K562 (cell line): ENCODE data around the gene CDC42SE2. TPM values are rescaled to one million over a fixed set of nuclear protein-coding genes. Genes with fewer than 3 reads are reported as not detected.

ENCODE experiments used
- ATAC-seq: fragments of 200-7000 bp; cut with Tn5 transposase; 3 replicates; pipeline ENCODE4 v1.9.1; 2020; ENCODE audit warnings: moderate library complexity
- BruUV-seq: library from RNA; stranded (reverse); fragments of 400-500 nt; replicated peaks from 2 replicates; lab custom pipeline; 2021; lab: Mats Ljungman, UMichigan
- CTCF ChIA-PET: fragments of 300-600 bp; formaldehyde crosslinking; extraction: SDS; loops from one replicate; lab custom pipeline; 2021; ENCODE audit warnings: low intra/inter-chr PET ratio; lab: Yijun Ruan, JAX
- POLR2A ChIA-PET: fragments of 300-600, 350-650 bp; sonication (Branson Sonifier 250); formaldehyde crosslinking; extraction: SDS; loops from one replicate; lab custom pipeline; 2021; ENCODE audit warnings: antibody characterized with exemption, inconsistent platforms; lab: Yijun Ruan, JAX
- DNase-seq, 4 experiments: peaks; one replicate each; pipeline versions ENCODE4 v3.0.0 to v3.0.0-alpha.2; 2011 to 2018; ENCODE audit warnings: low spot score in 3 of 4, mixed read lengths in 3 of 4; ENCODE audit errors: extremely low read depth in 1 of 4
- FAIRE-seq: peaks from 2 replicates; lab custom pipeline; 2011; peaks lifted over from hg19 to GRCh38; lab: Jason Lieb, UNC
- H2AFZ ChIP-seq: 2 replicates; pipeline ENCODE4 v1.6.0; 2011; ENCODE audit warnings: low read depth, low read length, control low read depth, inconsistent platforms
- H3K27ac ChIP-seq: fragments of 200-600 bp; 3 replicates; pipeline ENCODE4 v1.8.0; 2011; ENCODE audit warnings: low read depth, mild to moderate bottlenecking, control low read depth, inconsistent platforms, low read length, moderate library complexity, mixed read lengths; ENCODE audit errors: extremely low read depth
- H3K27me3 ChIP-seq, 2 experiments: fragments of 300-600 bp in 1 of 2; 2 replicates in 1 of 2; 3 replicates in 1 of 2; pipeline versions ENCODE4 v1.6.0 to v1.8.0; 2011; ENCODE audit warnings: inconsistent platforms in 2 of 2, low read length in 2 of 2, mild to moderate bottlenecking in 1 of 2, mixed read lengths in 1 of 2, moderate library complexity in 1 of 2; ENCODE audit not compliant: control insufficient read depth in 2 of 2, insufficient read depth in 2 of 2
- H3K36me3 ChIP-seq: fragments of 300-600 bp; 3 replicates; pipeline ENCODE4 v1.8.0; 2011; ENCODE audit warnings: mild to moderate bottlenecking, low read length, inconsistent platforms; ENCODE audit not compliant: control insufficient read depth, insufficient read depth
- H3K4me1 ChIP-seq, 2 experiments: fragments of 200-600 bp in 1 of 2; replicated peaks in 1 of 2; 2 replicates in 1 of 2; 3 replicates in 1 of 2; pipeline versions ENCODE4 v1.5.1 to v1.8.0; 2011; ENCODE audit warnings: inconsistent platforms in 2 of 2, low read length in 2 of 2, mild to moderate bottlenecking in 1 of 2, mixed read lengths in 1 of 2, moderate library complexity in 1 of 2; ENCODE audit not compliant: control insufficient read depth in 2 of 2, insufficient read depth in 2 of 2
- H3K4me2 ChIP-seq: 2 replicates; pipeline ENCODE4 v1.6.1; 2011; ENCODE audit warnings: low read length, control low read depth, inconsistent platforms, mixed read lengths; ENCODE audit not compliant: insufficient read depth
- H3K4me3 ChIP-seq: fragments of 200-600 bp; sonication (generic), shearing (Covaris generic); 2 replicates; pipeline ENCODE4 v1.5.1; 2016; ENCODE audit warnings: control low read depth, inconsistent platforms
- H3K79me2 ChIP-seq: fragments of 200-600 bp; 3 replicates; pipeline ENCODE4 v1.8.0; 2011; ENCODE audit warnings: low read length, inconsistent platforms; ENCODE audit not compliant: control insufficient read depth, insufficient read depth
- H3K9ac ChIP-seq, 2 experiments: 2 replicates each; pipeline versions ENCODE4 v1.6.0 to v1.6.1; 2011; ENCODE audit warnings: low read depth in 2 of 2, low read length in 2 of 2, control low read depth in 1 of 2, inconsistent platforms in 1 of 2, mild to moderate bottlenecking in 1 of 2, mixed read lengths in 1 of 2; ENCODE audit not compliant: insufficient read depth in 1 of 2
- H3K9me1 ChIP-seq: one replicate; pipeline ENCODE4 v1.6.0; 2011; ENCODE audit warnings: inconsistent platforms, mild to moderate bottlenecking, low read length, moderate library complexity; ENCODE audit not compliant: control insufficient read depth, insufficient read depth
- H3K9me3 ChIP-seq: replicated peaks from 2 replicates; pipeline ENCODE4 v1.5.1; 2011; ENCODE audit warnings: low read depth, low read length, inconsistent platforms; ENCODE audit not compliant: control insufficient read depth, insufficient read depth
- H4K20me1 ChIP-seq: replicated peaks from 2 replicates; pipeline ENCODE4 v1.6.1; 2011; ENCODE audit warnings: low read length, inconsistent platforms, mixed read lengths; ENCODE audit not compliant: control insufficient read depth, insufficient read depth
- BRD4 ChIP-seq: fragments of 200-600 bp; sonication (generic); IDR thresholded peaks from 2 replicates; pipeline ENCODE4 v1.6.1; 2017; ENCODE audit warnings: inconsistent platforms
- DACH1 ChIP-seq: fragments of 450-650 bp; IDR thresholded peaks from 2 replicates; pipeline ENCODE4 v1.6.1; 2018; ENCODE audit not compliant: partially characterized antibody
- HOXB6 ChIP-seq: fragments of 250-450 bp; sonication (Bioruptor Pico); IDR thresholded peaks from 2 replicates; pipeline ENCODE4 v1.5.1; 2022; ENCODE audit warnings: mild to moderate bottlenecking, borderline replicate concordance
- MYBL2 ChIP-seq, 2 experiments: fragments of 450-650 bp in 1 of 2; sonication (generic) in 1 of 2; formaldehyde crosslinking in 1 of 2; IDR thresholded peaks; 2 replicates each; pipeline versions ENCODE4 v1.6.1 to v1.8.1; 2017 to 2022; ENCODE audit warnings: borderline replicate concordance in 1 of 2, inconsistent platforms in 1 of 2, low read depth in 1 of 2, mild to moderate bottlenecking in 1 of 2, missing genetic modification reagents in 1 of 2, moderate library complexity in 1 of 2
- THRB ChIP-seq: fragments of 450-650 bp; formaldehyde crosslinking; conservative IDR thresholded peaks from 2 replicates; pipeline ENCODE4 v1.4.0; 2022; ENCODE audit warnings: mild to moderate bottlenecking, missing genetic modification characterization
- ZMIZ1 ChIP-seq, 2 experiments: fragments of 150-350 bp in 1 of 2; IDR thresholded peaks; 2 replicates each; pipeline ENCODE4 v1.6.1; 2012 to 2016; ENCODE audit warnings: low read depth in 2 of 2, low read length in 2 of 2, mild to moderate bottlenecking in 1 of 2, moderate library complexity in 1 of 2
- WGBS: fragments of 100-300 bp; shearing (Covaris generic); methylation state at CpG from one replicate; pipeline ENCODE4 v1.1.6; 2016; ENCODE audit warnings: low coverage, mixed read lengths; ENCODE audit not compliant: insufficient coverage; ENCODE audit errors: missing lambda C conversion rate; 5-methylcytosine and 5-hydroxymethylcytosine counted together
- in situ Hi-C: fragments of 300-500 bp; cut with MboI; formaldehyde crosslinking; loops from 4 replicates; pipeline ENCODE4 v1.15.0; 2018; ENCODE audit warnings: inconsistent platforms, mixed read lengths
- intact Hi-C: fragments of 100-400 bp; cut with micrococcal nuclease; formaldehyde crosslinking; loops from 2 replicates; pipeline ENCODE4 v1.14.2; 2022
- polyA plus RNA-seq, 8 experiments: library from polyadenylated mRNA; depleted of rRNA in 4 of 8; stranded (reverse) in 5 of 8; unstranded in 3 of 8; fragments of >200 nt; fragmentation: Nextera tagmentation in 2 of 8; fragmentation: Illumina TruSeq in 1 of 8; extraction: Ambion mirVana in 2 of 8; extraction: Trizol in 1 of 8; gene quantifications; 2 replicates each; pipeline versions ENCODE4 v1.2.1 to v1.2.3, GENCODE V29; 2011 to 2014; ENCODE audit warnings: inconsistent platforms in 1 of 8, missing spikeins in 1 of 8
- total RNA-seq, 7 experiments: library from RNA; depleted of rRNA in 6 of 7; stranded (reverse); fragments of >200 nt in 6 of 7; fragmentation: Illumina TruSeq in 2 of 7; extraction: Trizol in 2 of 7; gene quantifications; 2 replicates each; pipeline versions ENCODE4 v1.2.1 to v1.2.3, GENCODE V29; 2011 to 2021; ENCODE audit warnings: low replicate concordance in 1 of 7

CDC42SE2 gene
- total and polyA plus RNA-seq, 9 of the 15 experiments (the other 6 are each of a cell fraction or from before 2014, with no cell fraction given) = 24.8 to 44.3 (median 32.7) TPM

DNA sequence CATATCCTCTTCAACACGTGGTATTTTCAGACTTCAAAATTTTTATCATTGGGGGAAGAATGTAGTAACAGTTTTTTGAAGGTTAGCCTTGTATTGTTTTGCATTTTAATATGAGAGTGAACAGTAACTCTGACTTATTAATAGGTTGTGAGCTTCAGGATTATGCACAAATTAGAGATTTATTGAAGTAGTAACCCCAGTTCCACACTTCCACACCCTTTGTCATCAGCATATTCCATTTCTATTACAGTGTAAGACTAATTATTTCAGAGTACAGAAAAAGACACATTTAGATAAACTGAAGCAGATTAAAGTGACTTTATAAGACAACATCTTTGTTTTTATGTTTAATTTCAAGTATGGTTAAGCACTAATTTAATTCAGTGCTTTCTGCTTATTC is 105.7 kb downstream of the CDC42SE2 start:
- no TSS peak for BruUV-seq
- H3K4me1 ChIP-seq = peaks cover 3 to 12% of the 10 kb centered on the region in 2 experiments; a peak in 3 of 5 replicates
- H2AFZ ChIP-seq = no peak overlapping the region
- H3K27ac ChIP-seq = no peak overlapping the region
- ATAC-seq (no peak), FAIRE-seq (no peak), DNase-seq (no peak)
- H3K9me3 ChIP-seq = no peaks in the 10 kb centered on the region; the same call in 1 of the 2 replicates
- 63% methylated on average over 1 of the region's 1 CpG for WGBS
- no peaks in the 10 kb centered on the region for H4K20me1 ChIP-seq
- in situ Hi-C loops (no loop called here), intact Hi-C loops (no loop called here)
- H3K4me2 ChIP-seq = no peak overlapping the region
- no peak overlapping the region for H3K9ac ChIP-seq
- no peak overlapping the region for H3K4me3 ChIP-seq
- ChIA-PET POLR2A (no interaction called here), CTCF (no interaction called here)
- TF ChIP-seq THRB = no peak
- no peaks in the 10 kb centered on the region for H3K9me1 ChIP-seq
- H3K36me3 ChIP-seq = peaks cover 5% of the 10 kb centered on the region
- no peaks in the 10 kb centered on the region for H3K27me3 ChIP-seq
- peaks cover 50% of the 10 kb centered on the region for H3K79me2 ChIP-seq

GRCh38 chr5:131371835-131372234 is 108.0 kb downstream of the CDC42SE2 start:
- TF ChIP-seq ZMIZ1 (IDR thresholded peaks at IDR 0.05; ENCODE audit: low read depth in 2 of 2, low read length in 2 of 2) (no peak), MYBL2 (IDR thresholded peaks at IDR 0.05; ENCODE audit: low read depth) (no peak), MYBL2 (CRISPR knock-in tag; IDR thresholded peaks at IDR 0.05; ENCODE audit: borderline replicate concordance) (no peak), BRD4 (no peak), DACH1 (no peak), HOXB6 (CRISPR knock-in tag) (no peak)
- TF ChIP-seq, all 486 proteins: peak for 0
- peaks cover 3 to 12% of the 10 kb centered on the region in 2 experiments; a peak in 3 of 5 replicates for H3K4me1 ChIP-seq
- H2AFZ ChIP-seq = no peak overlapping the region
- peaks cover 60% of the 10 kb centered on the region for H3K79me2 ChIP-seq
- H3K9ac ChIP-seq = no peak overlapping the region
- no peak overlapping the region for H3K4me3 ChIP-seq
- H3K9me3 ChIP-seq = no peaks in the 10 kb centered on the region; the same call in 1 of the 2 replicates
- no peaks in the 10 kb centered on the region for H3K27me3 ChIP-seq
- no peak overlapping the region for H3K27ac ChIP-seq
- POLR2A ChIA-PET = interaction anchor here (2.2 kb wide), 1 partner anchor 11 kb away, joined by 10 read pairs; no protein-coding TSS in a partner anchor
- intact Hi-C loops = loop anchor here (5.0 kb wide), 1 partner anchor 70 kb away; no protein-coding TSS in a partner anchor
- in situ Hi-C loops = no loop called here
- no TSS peak for BruUV-seq
- ATAC-seq (no peak), FAIRE-seq (no peak), DNase-seq (no peak)
- WGBS = 76% methylated on average over 2 of the region's 2 CpGs
- no peak overlapping the region for H3K4me2 ChIP-seq
- no peaks in the 10 kb centered on the region for H4K20me1 ChIP-seq
- no peaks in the 10 kb centered on the region; the same call in 2 of the 3 replicates for H3K36me3 ChIP-seq
- H3K9me1 ChIP-seq = no peaks in the 10 kb centered on the region
- CTCF ChIA-PET = no interaction called here
